ENCODE data around the gene PCGF5.
A peak's percentile ranks its signal among the peaks of the same experiment; 100 is the strongest.

- TF ChIP-seq CTCF (IDR thresholded peaks at IDR 0.05): peak in 3 of 6 experiments; percentile 42 to 55 (median 47)
- TF ChIP-seq POLR2A (IDR thresholded peaks at IDR 0.05): peak in 1 of 2 donors; percentile 93
Measured at GRCh38 chr10:91220194-91220953, at the start of gene PCGF5.

All from thyroid gland (tissue), 4 donors.